GM12874 (cell line): ENCODE results near the gene CHKA.

Source experiments
- CTCF ChIP-seq: IDR thresholded peaks from 2 replicates; pipeline ENCODE4 v1.5.1; 2011; ENCODE audit warnings: low read depth, mild to moderate bottlenecking, control low read depth, low read length, moderate library complexity; ENCODE audit not compliant: insufficient read depth

Gene CHKA

GRCh38 chr11:68142028-68142412 lies 20.8 kb upstream of the CHKA start:
- TF ChIP-seq CTCF: no peak

- no peak for TF ChIP-seq CTCF
Observed at GRCh38 chr11:68141246-68142027, 20.2 kb upstream of the CHKA start.

GRCh38 chr11:68140496-68141245 lies 19.5 kb upstream of the CHKA start:
- TF ChIP-seq CTCF: no peak

- TF ChIP-seq CTCF: no peak
Observed at GRCh38 chr11:68138237-68138636, 17.0 kb upstream of the CHKA start.

GRCh38 chr11:68137833-68138232 lies 16.6 kb upstream of the CHKA start:
- no peak for TF ChIP-seq CTCF

- no peak for TF ChIP-seq CTCF
Observed at GRCh38 chr11:68136866-68137265, 15.7 kb upstream of the CHKA start.

GRCh38 chr11:68135161-68135560 lies 14.0 kb upstream of the CHKA start:
- TF ChIP-seq CTCF: no peak
